Measurements from ENCODE around the gene DGKG. TPM values are rescaled to one million over a fixed set of nuclear protein-coding genes. Genes with fewer than 3 reads are reported as not detected.

Gene DGKG
- total and polyA plus RNA-seq, 3 donors from 2014 or later: 0.68 to 1.2 (median 1.1) TPM

GRCh38 chr3:186125118-186125517 is 236.9 kb downstream of the DGKG start:
- Histone ChIP-seq H3K27ac (no peak overlapping the region), H3K27me3 (no peaks in the 10 kb centered on the region), H3K36me3 (ENCODE audit: low read depth, missing control alignments) (no peaks in the 10 kb centered on the region), H3K9me3 (no peaks in the 10 kb centered on the region), H3K4me1 (peaks cover 6% of the 10 kb centered on the region), H3K4me3 (no peak overlapping the region)
- intact Hi-C loops (cut with DNase I; ENCODE audit: low total_unique reads): no loop called here
- WGBS, 2 donors: 72 to 92% methylated on average over 2 of the region's 2 CpGs
- no peak for DNase-seq
- TF ChIP-seq POLR2A (IDR thresholded peaks at IDR 0.05) (no peak), CTCF (IDR thresholded peaks at IDR 0.05) (no peak)

GRCh38 chr3:186124592-186124991 is 237.4 kb downstream of the DGKG start:
- no peaks in the 10 kb centered on the region for H3K27me3 ChIP-seq
- WGBS, 2 donors: 65 to 89% methylated on average over 5 of the region's 5 CpGs
- no peak overlapping the region for H3K27ac ChIP-seq
- intact Hi-C loops (cut with DNase I; ENCODE audit: low total_unique reads): no loop called here
- H3K9me3 ChIP-seq: no peaks in the 10 kb centered on the region
- no peaks in the 10 kb centered on the region for H3K36me3 ChIP-seq (ENCODE audit: low read depth, missing control alignments)
- no peak overlapping the region for H3K4me3 ChIP-seq
- TF ChIP-seq CTCF (IDR thresholded peaks at IDR 0.05): no peak
- TF ChIP-seq POLR2A (IDR thresholded peaks at IDR 0.05): no peak
- DNase-seq: no peak
- H3K4me1 ChIP-seq: peaks cover 6% of the 10 kb centered on the region

- 78 to 80% methylated on average over 5 of the region's 5 CpGs for WGBS, 2 donors
- H3K27ac ChIP-seq: no peak overlapping the region
Observed at GRCh38 chr3:186123012-186123411, 239.0 kb downstream of the DGKG start.

GRCh38 chr3:186121968-186122367 is 240.1 kb downstream of the DGKG start:
- Histone ChIP-seq H3K4me1 (peaks cover 6% of the 10 kb centered on the region), H3K4me3 (no peak overlapping the region), H3K36me3 (ENCODE audit: low read depth, missing control alignments) (no peaks in the 10 kb centered on the region), H3K27ac (no peak overlapping the region), H3K27me3 (no peaks in the 10 kb centered on the region), H3K9me3 (no peaks in the 10 kb centered on the region)
- intact Hi-C loops (cut with DNase I; ENCODE audit: low total_unique reads): no loop called here
- 26 to 32% methylated on average over 2 of the region's 2 CpGs for WGBS, 2 donors
- DNase-seq: no peak
- TF ChIP-seq CTCF (IDR thresholded peaks at IDR 0.05): no peak
- TF ChIP-seq POLR2A (IDR thresholded peaks at IDR 0.05): no peak

More at GRCh38 chr3:186123012-186123411, 239.0 kb downstream of the DGKG start:
- DNase-seq: no peak
- Histone ChIP-seq H3K4me1 (peaks cover 6% of the 10 kb centered on the region), H3K4me3 (no peak overlapping the region), H3K9me3 (no peaks in the 10 kb centered on the region), H3K36me3 (ENCODE audit: low read depth, missing control alignments) (no peaks in the 10 kb centered on the region), H3K27me3 (no peaks in the 10 kb centered on the region)
- intact Hi-C loops (cut with DNase I; ENCODE audit: low total_unique reads): no loop called here
- TF ChIP-seq POLR2A (IDR thresholded peaks at IDR 0.05) (no peak), CTCF (IDR thresholded peaks at IDR 0.05) (no peak)

- Histone ChIP-seq H3K27me3 (no peaks in the 10 kb centered on the region), H3K4me1 (peaks cover 6% of the 10 kb centered on the region), H3K4me3 (no peak overlapping the region), H3K9me3 (no peaks in the 10 kb centered on the region), H3K36me3 (ENCODE audit: low read depth, missing control alignments) (no peaks in the 10 kb centered on the region), H3K27ac (no peak overlapping the region)
- TF ChIP-seq POLR2A (IDR thresholded peaks at IDR 0.05): no peak
- no peak for TF ChIP-seq CTCF (IDR thresholded peaks at IDR 0.05)
- WGBS, 2 donors: 58 to 73% methylated on average over 6 of the region's 6 CpGs
- DNase-seq: no peak
- intact Hi-C loops (cut with DNase I; ENCODE audit: low total_unique reads): no loop called here
Observed at GRCh38 chr3:186121278-186121677, 240.8 kb downstream of the DGKG start.

All from testis (tissue), 3 donors.